Keratinocyte (primary cell): ENCODE measurements around the gene NMT1.

Experiments
- EZH2 ChIP-seq: IDR thresholded peaks from one replicate; pipeline ENCODE4 v1.6.1; 2012; ENCODE audit warnings: inconsistent platforms, mild to moderate bottlenecking, low read length, moderate library complexity
- TF ChIP-seq, protein P1 (sequence below), 3 experiments: IDR thresholded peaks in 1 of 3; conservative IDR thresholded peaks in 1 of 3; optimal IDR thresholded peaks in 1 of 3; 2 replicates in 2 of 3; 3 replicates in 1 of 3; pipeline versions ENCODE3 to v1.5.1; 2011; ENCODE audit warnings: low read length in 3 of 3, mild to moderate bottlenecking in 3 of 3, moderate library complexity in 2 of 3, control low read depth in 1 of 3, inconsistent platforms in 1 of 3; ENCODE audit not compliant: insufficient read depth in 2 of 3; ENCODE audit errors: extremely low read depth in 1 of 3

DNA sequence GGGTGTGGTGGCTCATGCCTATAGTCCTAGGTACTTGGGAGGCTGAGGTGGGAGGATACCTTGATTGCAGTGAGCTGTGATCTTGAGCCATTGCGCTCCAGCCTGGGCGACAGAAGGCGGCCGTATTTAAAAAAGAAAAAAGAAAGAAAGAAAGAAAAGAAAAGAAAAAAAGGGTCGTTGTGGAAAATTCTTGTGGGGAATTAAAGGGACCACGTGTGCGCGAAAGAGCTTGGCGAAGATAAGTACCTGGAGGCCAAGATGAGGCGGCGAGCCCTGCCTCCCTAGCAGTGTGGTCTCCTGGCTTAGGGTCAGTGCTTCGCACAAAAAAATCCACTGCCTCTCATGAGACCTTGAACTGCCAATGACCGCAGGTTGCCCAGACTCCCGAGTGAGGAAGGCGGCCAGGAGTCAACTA is 728 bp upstream of the NMT1 start:
- TF ChIP-seq, protein P1, sequence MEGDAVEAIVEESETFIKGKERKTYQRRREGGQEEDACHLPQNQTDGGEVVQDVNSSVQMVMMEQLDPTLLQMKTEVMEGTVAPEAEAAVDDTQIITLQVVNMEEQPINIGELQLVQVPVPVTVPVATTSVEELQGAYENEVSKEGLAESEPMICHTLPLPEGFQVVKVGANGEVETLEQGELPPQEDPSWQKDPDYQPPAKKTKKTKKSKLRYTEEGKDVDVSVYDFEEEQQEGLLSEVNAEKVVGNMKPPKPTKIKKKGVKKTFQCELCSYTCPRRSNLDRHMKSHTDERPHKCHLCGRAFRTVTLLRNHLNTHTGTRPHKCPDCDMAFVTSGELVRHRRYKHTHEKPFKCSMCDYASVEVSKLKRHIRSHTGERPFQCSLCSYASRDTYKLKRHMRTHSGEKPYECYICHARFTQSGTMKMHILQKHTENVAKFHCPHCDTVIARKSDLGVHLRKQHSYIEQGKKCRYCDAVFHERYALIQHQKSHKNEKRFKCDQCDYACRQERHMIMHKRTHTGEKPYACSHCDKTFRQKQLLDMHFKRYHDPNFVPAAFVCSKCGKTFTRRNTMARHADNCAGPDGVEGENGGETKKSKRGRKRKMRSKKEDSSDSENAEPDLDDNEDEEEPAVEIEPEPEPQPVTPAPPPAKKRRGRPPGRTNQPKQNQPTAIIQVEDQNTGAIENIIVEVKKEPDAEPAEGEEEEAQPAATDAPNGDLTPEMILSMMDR (optimal IDR thresholded peaks at IDR 0.05 in 1 of 3, IDR thresholded peaks at IDR 0.05 in 1 of 3, conservative IDR thresholded peaks at IDR 0.05 in 1 of 3; ENCODE audit: extremely low read depth in 1 of 3, insufficient read depth in 2 of 3, low read length in 3 of 3): no peak
- TF ChIP-seq EZH2: no peak
